Endothelial cell of umbilical vein (primary cell): ENCODE measurements around the gene PLEKHA8. TPM values are rescaled to one million over a fixed set of nuclear protein-coding genes. Genes with fewer than 3 reads are reported as not detected.
A peak's percentile ranks its signal among the peaks of the same experiment; 100 is the strongest.

ENCODE experiments used
- BruUV-seq: library from RNA; stranded (reverse); fragments of 400-500 nt; replicated peaks from 2 replicates; lab custom pipeline; 2021; lab: Mats Ljungman, UMichigan
- CTCF ChIA-PET: fragments of 300-600, 350-600 bp; sonication (Branson Sonifier 250); formaldehyde crosslinking; loops from one replicate; lab custom pipeline; 2021; ENCODE audit warnings: antibody characterized with exemption, inconsistent platforms; lab: Charles Lee
- POLR2A ChIA-PET: fragments of 300-600, 350-600 bp; sonication (Branson Sonifier 250); formaldehyde crosslinking; loops from one replicate; lab custom pipeline; 2021; ENCODE audit warnings: antibody characterized with exemption, inconsistent platforms; lab: Charles Lee
- DNase-seq: peaks from one replicate; pipeline ENCODE4 v3.0.0-alpha.2; 2011; ENCODE audit warnings: low read depth, low spot score
- FAIRE-seq: peaks from 2 replicates; lab custom pipeline; 2011; peaks lifted over from hg19 to GRCh38; lab: Jason Lieb, UNC
- H2AFZ ChIP-seq: 2 replicates; pipeline ENCODE4 v1.6.0; 2012; ENCODE audit warnings: low read depth, low read length, control low read depth, inconsistent platforms
- H3K27ac ChIP-seq: 2 replicates; pipeline ENCODE4 v1.5.1; 2011; ENCODE audit warnings: low read depth, mild to moderate bottlenecking, control low read depth, low read length, moderate library complexity; ENCODE audit not compliant: insufficient read depth
- H3K27me3 ChIP-seq, 2 experiments: 2 replicates each; pipeline versions ENCODE4 v1.6.0 to v1.6.1; 2011; ENCODE audit warnings: low read length in 2 of 2, mixed read lengths in 1 of 2; ENCODE audit not compliant: control insufficient read depth in 2 of 2, insufficient read depth in 2 of 2
- H3K36me3 ChIP-seq, 2 experiments: 2 replicates in 1 of 2; 3 replicates in 1 of 2; pipeline ENCODE4 v1.5.1; 2011; ENCODE audit warnings: low read length in 2 of 2, mild to moderate bottlenecking in 1 of 2, moderate library complexity in 1 of 2; ENCODE audit not compliant: control insufficient read depth in 2 of 2, insufficient read depth in 2 of 2; ENCODE audit errors: extremely low read depth in 1 of 2
- H3K4me1 ChIP-seq: 3 replicates; pipeline ENCODE4 v1.5.1; 2011; ENCODE audit warnings: mild to moderate bottlenecking, low read length; ENCODE audit not compliant: control insufficient read depth, insufficient read depth; ENCODE audit errors: extremely low read depth
- H3K4me2 ChIP-seq: 2 replicates; pipeline ENCODE4 v1.6.1; 2011; ENCODE audit warnings: low read length, control low read depth, mixed read lengths; ENCODE audit not compliant: insufficient read depth
- H3K4me3 ChIP-seq, 3 experiments: fragments of 200-600 bp in 1 of 3; sonication (generic), shearing (Covaris generic) in 1 of 3; replicated peaks in 1 of 3; 2 replicates each; pipeline ENCODE4 v1.5.1; 2011 to 2016; ENCODE audit warnings: control low read depth in 3 of 3, low read length in 3 of 3, mild to moderate bottlenecking in 2 of 3, inconsistent platforms in 1 of 3, low read depth in 1 of 3, moderate library complexity in 1 of 3; ENCODE audit not compliant: insufficient read depth in 1 of 3
- H3K79me2 ChIP-seq: 2 replicates; pipeline ENCODE4 v1.6.0; 2012; ENCODE audit warnings: low read length, inconsistent platforms; ENCODE audit not compliant: control insufficient read depth, insufficient read depth
- H3K9ac ChIP-seq: replicated peaks from 2 replicates; pipeline ENCODE3; 2011; ENCODE audit warnings: low read length, control low read depth; ENCODE audit not compliant: insufficient read depth; ENCODE audit errors: extremely low read depth
- H3K9me1 ChIP-seq: replicated peaks from 3 replicates; pipeline ENCODE4 v1.6.0; 2011; ENCODE audit warnings: mild to moderate bottlenecking, low read length; ENCODE audit not compliant: control insufficient read depth, insufficient read depth; ENCODE audit errors: extremely low read depth
- H3K9me3 ChIP-seq: replicated peaks from 2 replicates; pipeline ENCODE4 v1.5.1; 2012; ENCODE audit warnings: low read length, inconsistent platforms; ENCODE audit not compliant: control insufficient read depth, insufficient read depth
- H4K20me1 ChIP-seq: replicated peaks from 2 replicates; pipeline ENCODE3; 2011; ENCODE audit warnings: mild to moderate bottlenecking, low read length; ENCODE audit not compliant: control insufficient read depth, insufficient read depth; ENCODE audit errors: extremely low read depth
- EZH2 ChIP-seq: IDR thresholded peaks from 2 replicates; pipeline ENCODE4 v1.6.1; 2012; ENCODE audit warnings: borderline replicate concordance, low read depth, mild to moderate bottlenecking, moderate library complexity, low read length, inconsistent platforms; ENCODE audit not compliant: severe bottlenecking
- FOS ChIP-seq: IDR thresholded peaks from 2 replicates; pipeline ENCODE4 v1.6.1; 2011; ENCODE audit warnings: mild to moderate bottlenecking, low read length, moderate library complexity, borderline replicate concordance; ENCODE audit not compliant: insufficient read depth
- GATA2 ChIP-seq: IDR thresholded peaks from 2 replicates; pipeline ENCODE4 v1.7.0; 2011; ENCODE audit warnings: low read depth, mild to moderate bottlenecking, moderate library complexity, mixed read lengths, low read length; ENCODE audit not compliant: insufficient read length, insufficient read depth
- POLR2A ChIP-seq: IDR thresholded peaks from 2 replicates; pipeline ENCODE4 v1.6.1; 2012; ENCODE audit warnings: low read depth, mild to moderate bottlenecking, control low read depth, low read length
- POLR2AphosphoS5 ChIP-seq: IDR thresholded peaks from 2 replicates; pipeline ENCODE4 v1.6.1; 2012; ENCODE audit warnings: low read depth, mild to moderate bottlenecking, control low read depth, low read length, moderate library complexity; ENCODE audit not compliant: insufficient read depth
- dilution Hi-C: fragments of 300-500 bp; cut with MboI; formaldehyde crosslinking; loops from one replicate; pipeline ENCODE4 v1.15.0; 2019; ENCODE audit warnings: low sequenced_read_pairs; ENCODE audit not compliant: extremely low pct_ligation_motif_present
- intact Hi-C: fragments of 100-400 bp; cut with micrococcal nuclease; formaldehyde crosslinking; loops from one replicate; pipeline ENCODE4 v1.10.0; 2022
- polyA plus RNA-seq, 4 experiments: library from polyadenylated mRNA; depleted of rRNA in 3 of 4; stranded (reverse) in 3 of 4; unstranded in 1 of 4; fragments of >200 nt; gene quantifications; 2 replicates each; pipeline versions ENCODE4 v1.2.1 to v1.2.3, GENCODE V29; 2011 to 2012; ENCODE audit warnings: missing spikeins in 1 of 4
- total RNA-seq: library from RNA; stranded (reverse); gene quantifications from 2 replicates; pipeline ENCODE4 v1.2.3, GENCODE V29; 2021

Gene PLEKHA8
- total and polyA plus RNA-seq, 2 donors (not counting 3 experiments of a cell fraction or from before 2014, with no cell fraction given): 4.5 to 19.8 TPM

DNA sequence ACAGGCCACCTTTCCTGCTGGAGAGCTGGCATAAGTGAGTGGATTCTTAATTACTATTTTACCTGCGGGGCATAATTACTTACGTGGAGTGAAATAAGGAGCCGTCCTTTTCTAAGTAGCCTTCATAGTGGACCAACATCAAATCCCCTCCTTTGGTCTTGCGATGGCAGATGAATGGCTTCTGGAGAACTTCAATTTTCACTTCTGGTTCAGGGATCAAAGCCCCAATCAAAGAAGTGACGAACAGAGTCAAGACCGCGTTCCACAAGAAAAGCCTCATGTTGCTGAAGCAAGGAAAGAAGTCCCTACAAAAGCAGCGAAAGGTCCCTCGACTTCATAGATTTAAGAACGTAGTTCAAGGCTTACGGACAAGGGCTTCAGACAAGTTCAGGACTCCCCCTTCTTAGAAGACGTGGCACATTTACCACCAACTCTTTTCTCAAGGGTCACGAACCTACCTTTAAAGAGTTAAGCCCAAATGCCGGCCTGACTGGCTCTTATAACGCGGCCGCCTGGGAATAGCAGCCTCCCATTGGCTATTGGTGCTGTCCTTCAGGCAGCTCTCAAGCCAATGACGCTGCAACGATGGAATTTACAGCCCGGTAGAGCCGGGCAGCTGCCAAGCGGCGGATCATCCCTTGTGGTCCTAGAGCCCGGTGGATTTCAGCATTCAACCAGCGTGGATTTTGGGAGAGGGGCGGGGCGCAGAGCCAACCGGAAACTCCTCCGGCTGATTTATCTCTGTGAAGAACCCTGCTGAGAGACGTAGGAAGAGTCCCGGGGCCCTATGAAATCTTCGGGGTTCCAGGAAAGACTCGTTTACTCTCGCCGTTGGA, 1.8 kb upstream of the PLEKHA8 start, which contains the start of gene FKBP14:
Gene FKBP14, minus strand, starts transcription at position 474 of the 836 bp plus-strand sequence. Its CDS starts 194 bp downstream, at position 280.
- POLR2A ChIA-PET: interaction anchor here (1.3 kb wide), 1 partner anchor 36 kb away, joined by 5 read pairs; the partner anchor contains the start of gene SCRN1
- Histone ChIP-seq H3K9ac (peak within 1 kb of the TSS; percentile 93), H3K9me1 (no peaks in the 10 kb centered on the region), H2AFZ (peak within 1 kb of the TSS; percentile 100), H3K27me3 (no peaks in the 10 kb centered on the region), H3K4me1 (peaks cover 35% of the 10 kb centered on the region), H3K79me2 (peaks cover 45% of the 10 kb centered on the region), H3K4me3 (peak within 1 kb of the TSS; percentile 74 to 100 (median 99)), H3K4me2 (peak within 1 kb of the TSS; percentile 99), H4K20me1 (peaks cover 6% of the 10 kb centered on the region), H3K27ac (peak within 1 kb of the TSS; percentile 83), H3K9me3 (no peaks in the 10 kb centered on the region), H3K36me3 (no peaks in the 10 kb centered on the region)
- TSS peak; percentile 82 for BruUV-seq
- TF ChIP-seq POLR2A (peak; percentile 79), EZH2 (no peak), GATA2 (no peak), POLR2AphosphoS5 (peak; percentile 77)
- DNase-seq: peak; percentile 98
- dilution Hi-C loops: no loop called here
- CTCF ChIA-PET: interaction anchor here (0.7 to 1.4 kb wide), 4 partner anchors 9 to 105 kb away, joined by 3 to 4 read pairs (median 4); no protein-coding TSS in a partner anchor
- intact Hi-C loops: loop anchor here (1.0 to 5.0 kb wide), 4 partner anchors 36 to 256 kb away; partner anchors contain the start of gene ZNRF2
- FAIRE-seq: peak; percentile 98

GRCh38 chr7:30027065-30027456, 1.2 kb upstream of the PLEKHA8 start:
- Histone ChIP-seq H3K27me3 (no peaks in the 10 kb centered on the region), H3K4me2 (peak overlapping the region; percentile 99), H3K36me3 (no peaks in the 10 kb centered on the region), H3K9me3 (no peaks in the 10 kb centered on the region), H2AFZ (peak overlapping the region; percentile 99), H3K4me1 (peaks cover 35% of the 10 kb centered on the region), H3K9me1 (no peaks in the 10 kb centered on the region), H3K27ac (peak overlapping the region; percentile 53), H3K9ac (peak overlapping the region; percentile 63), H3K4me3 (peak overlapping the region; percentile 74 to 100 (median 99)), H4K20me1 (peaks cover 7% of the 10 kb centered on the region), H3K79me2 (peaks cover 46% of the 10 kb centered on the region)
- DNase-seq: peak; percentile 72
- POLR2A ChIA-PET: interaction anchor here (1.3 kb wide), 1 partner anchor 37 kb away, joined by 5 read pairs; the partner anchor contains the start of gene SCRN1
- BruUV-seq: no TSS peak
- CTCF ChIA-PET: interaction anchor here (1.0 to 1.4 kb wide), 4 partner anchors 9 to 537 kb away, joined by 3 to 4 read pairs (median 3); no protein-coding TSS in a partner anchor
- dilution Hi-C loops: no loop called here
- no peak for TF ChIP-seq POLR2A
- peak; percentile 26 for TF ChIP-seq FOS
- intact Hi-C loops: loop anchor here (2.0 to 5.0 kb wide), 3 partner anchors 35 to 255 kb away; partner anchors contain the start of gene ZNRF2
- FAIRE-seq: no peak
